ENCODE results near the gene WDFY4. TPM values are rescaled to one million over a fixed set of nuclear protein-coding genes. Genes with fewer than 3 reads are reported as not detected.

The WDFY4 gene
- total RNA-seq, 4 donors from 2014 or later = 0.60 to 20.6 (median 5.1) TPM

DNA sequence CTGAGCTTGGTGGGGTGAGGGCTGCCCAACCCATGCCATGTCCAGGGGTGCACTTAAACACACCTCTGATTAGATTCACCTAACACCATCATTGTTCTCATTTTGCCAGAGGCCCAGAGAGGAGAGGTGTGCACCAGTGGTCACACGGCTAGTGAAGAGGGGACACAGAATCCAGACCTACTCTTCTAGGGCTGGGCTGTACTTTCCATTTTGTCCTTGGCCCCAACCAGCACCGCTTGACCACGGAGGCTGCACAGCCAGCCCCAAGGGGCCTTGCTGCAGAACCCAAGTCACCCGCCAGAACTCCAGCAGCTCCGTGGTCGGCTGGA lies 246 bp upstream of the WDFY4 start:
- in situ Hi-C loops (cut with MboI; ENCODE audit: low pct_ligation_motif_present in 1 of 4, low pct_unique_long_range_greater_than_20kb in 1 of 4, low sequenced_read_pairs in 3 of 4) = no loop called here
- Histone ChIP-seq H3K4me1 (no peaks in the 10 kb centered on the region), H3K4me3 (no peak overlapping the region), H3K36me3 (no peaks in the 10 kb centered on the region), H3K27ac (peak overlapping the region in 1 of 4 donors; percentile 68), H3K9me3 (no peaks in the 10 kb centered on the region), H3K27me3 (no peaks in the 10 kb centered on the region)
- no peak for DNase-seq
- intact Hi-C loops (cut with DNase I; ENCODE audit: low total_unique reads) = no loop called here
- WGBS, 2 donors (ENCODE audit: low coverage in 1 of 2) = 73% methylated on average over 6 of the region's 6 CpGs; no CpG with 5 or more reads in 1 of the 2 donors
- TF ChIP-seq POLR2AphosphoS5 (IDR thresholded peaks at IDR 0.05) (no peak), CTCF (IDR thresholded peaks at IDR 0.05) (no peak), POLR2A (IDR thresholded peaks at IDR 0.05) (no peak), EP300 (IDR thresholded peaks at IDR 0.05; ENCODE audit: low read depth) (no peak)

DNA sequence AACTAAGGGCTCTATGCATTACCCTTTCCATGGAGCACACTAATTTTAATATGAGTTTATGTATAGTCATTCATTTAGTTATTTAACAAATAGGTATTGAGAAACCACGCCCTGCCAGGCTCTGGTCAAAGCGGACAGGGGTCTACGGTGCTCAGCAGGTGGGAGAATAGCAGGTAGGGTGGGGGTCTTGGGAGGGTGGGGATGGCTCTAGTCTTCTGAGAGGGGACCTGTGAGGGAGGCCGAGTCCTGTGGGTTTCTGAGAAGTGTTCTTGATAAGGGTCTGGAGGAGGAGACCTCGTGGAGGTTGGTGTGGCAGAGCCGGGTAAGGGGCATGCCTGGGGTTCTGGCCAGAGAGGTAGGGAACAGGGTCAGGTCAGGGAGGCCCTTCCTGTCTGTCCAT lies 1.1 kb downstream of the WDFY4 start:
- no peaks in the 10 kb centered on the region for H3K4me1 ChIP-seq

GRCh38 chr10:48690791-48691660 lies 6.4 kb downstream of the WDFY4 start:
- intact Hi-C loops (cut with DNase I; ENCODE audit: low total_unique reads) = no loop called here
- no peaks in the 10 kb centered on the region for H3K36me3 ChIP-seq
- no peaks in the 10 kb centered on the region for H3K4me1 ChIP-seq
- no peaks in the 10 kb centered on the region for H3K27me3 ChIP-seq
- no peak overlapping the region for H3K4me3 ChIP-seq
- TF ChIP-seq POLR2AphosphoS5 (IDR thresholded peaks at IDR 0.05) = no peak
- TF ChIP-seq EP300 (IDR thresholded peaks at IDR 0.05; ENCODE audit: low read depth) = no peak
- 82% methylated on average over 12 of the region's 12 CpGs; no CpG with 5 or more reads in 1 of the 2 donors for WGBS, 2 donors (ENCODE audit: low coverage in 1 of 2)
- in situ Hi-C loops (cut with MboI; ENCODE audit: low pct_ligation_motif_present in 1 of 4, low pct_unique_long_range_greater_than_20kb in 1 of 4, low sequenced_read_pairs in 3 of 4) = no loop called here
- H3K9me3 ChIP-seq = no peaks in the 10 kb centered on the region
- H3K27ac ChIP-seq = no peak overlapping the region
- DNase-seq = no peak

More for the DNA sequence above, 1.1 kb downstream of the WDFY4 start:
- 40 to 78% methylated on average over 1 to 6 of the region's 6 CpGs for WGBS, 2 donors (ENCODE audit: low coverage in 1 of 2)
- H3K4me3 ChIP-seq = no peak overlapping the region
- TF ChIP-seq EP300 (IDR thresholded peaks at IDR 0.05; ENCODE audit: low read depth) = no peak
- in situ Hi-C loops (cut with MboI; ENCODE audit: low pct_ligation_motif_present in 1 of 4, low pct_unique_long_range_greater_than_20kb in 1 of 4, low sequenced_read_pairs in 3 of 4) = no loop called here
- no peaks in the 10 kb centered on the region for H3K36me3 ChIP-seq
- no peaks in the 10 kb centered on the region for H3K9me3 ChIP-seq
- H3K27ac ChIP-seq = peak overlapping the region in 3 of 4 donors; percentile 50 to 68 (median 63)
- DNase-seq = no peak
- H3K27me3 ChIP-seq = no peaks in the 10 kb centered on the region
- intact Hi-C loops (cut with DNase I; ENCODE audit: low total_unique reads) = no loop called here

DNA sequence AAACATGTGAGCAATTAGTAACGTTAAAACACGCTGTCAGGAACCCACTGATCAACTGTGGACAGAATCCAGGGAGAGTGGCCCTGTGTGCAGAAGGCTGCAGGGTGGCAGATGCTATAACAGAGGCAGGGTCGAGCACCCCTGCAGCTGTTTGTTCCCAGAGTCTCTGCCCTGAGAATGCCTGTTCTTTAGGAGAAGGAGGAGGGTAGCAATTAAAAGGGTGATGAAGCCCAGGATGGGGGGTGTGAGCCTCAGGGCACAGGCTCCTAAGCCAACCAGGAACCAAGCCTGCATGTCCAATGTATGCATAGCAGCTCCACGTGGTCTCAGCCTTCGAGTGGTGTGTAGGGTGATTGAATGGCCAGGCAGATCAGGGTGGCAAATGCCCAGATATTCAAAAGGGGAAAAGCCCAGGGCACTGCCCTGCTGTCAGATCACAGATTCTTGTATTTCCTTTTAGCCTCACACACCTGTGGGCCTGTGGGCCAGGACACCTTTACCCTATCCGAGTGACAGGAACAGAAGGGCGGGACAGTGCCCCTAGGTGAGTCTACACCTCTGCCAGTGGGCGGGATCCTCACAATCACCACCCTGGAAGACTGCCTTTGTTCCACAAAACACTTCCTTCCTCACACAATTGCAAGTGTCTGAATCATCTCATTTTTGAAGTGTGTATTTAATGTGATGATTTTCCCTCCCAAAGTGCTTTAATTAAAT lies 7.3 kb downstream of the WDFY4 start:
- WGBS, 2 donors (ENCODE audit: low coverage in 1 of 2) = 55% methylated on average over 8 of the region's 8 CpGs; no CpG with 5 or more reads in 1 of the 2 donors
- intact Hi-C loops (cut with DNase I; ENCODE audit: low total_unique reads) = no loop called here
- H3K4me1 ChIP-seq = no peaks in the 10 kb centered on the region
- TF ChIP-seq POLR2A (IDR thresholded peaks at IDR 0.05) = no peak
- TF ChIP-seq EP300 (IDR thresholded peaks at IDR 0.05; ENCODE audit: low read depth) = no peak
- no peak for TF ChIP-seq CTCF (IDR thresholded peaks at IDR 0.05)
- no peak for TF ChIP-seq POLR2AphosphoS5 (IDR thresholded peaks at IDR 0.05)
- no peaks in the 10 kb centered on the region for H3K36me3 ChIP-seq
- H3K27ac ChIP-seq = no peak overlapping the region
- no peak overlapping the region for H3K4me3 ChIP-seq
- no peaks in the 10 kb centered on the region for H3K27me3 ChIP-seq
- H3K9me3 ChIP-seq = no peaks in the 10 kb centered on the region
- no peak for DNase-seq
- in situ Hi-C loops (cut with MboI; ENCODE audit: low pct_ligation_motif_present in 1 of 4, low pct_unique_long_range_greater_than_20kb in 1 of 4, low sequenced_read_pairs in 3 of 4) = no loop called here

DNA sequence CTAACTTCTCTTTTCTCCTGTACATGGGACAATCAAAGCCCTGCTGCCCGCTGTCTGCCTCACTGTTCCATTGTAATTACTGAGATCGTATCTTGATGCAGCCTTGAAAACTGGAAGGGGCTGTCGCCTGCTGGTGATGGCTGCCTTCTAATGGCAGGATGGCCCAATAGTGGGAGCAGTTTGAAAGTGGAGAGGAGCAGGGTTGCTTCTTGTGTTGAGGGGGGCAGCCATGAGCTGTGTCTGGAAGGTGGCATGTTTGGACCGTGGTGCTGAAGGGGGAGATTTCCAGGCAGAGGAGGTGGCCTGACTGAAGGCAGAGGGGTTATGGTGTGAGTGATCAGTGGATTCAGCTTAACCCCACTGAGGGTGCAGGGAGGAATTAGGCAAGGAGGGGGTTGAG lies 8.1 kb downstream of the WDFY4 start:
- WGBS, 2 donors (ENCODE audit: low coverage in 1 of 2) = 96% methylated on average over 4 of the region's 4 CpGs; no CpG with 5 or more reads in 1 of the 2 donors
- Histone ChIP-seq H3K27me3 (no peaks in the 10 kb centered on the region), H3K36me3 (no peaks in the 10 kb centered on the region), H3K4me1 (no peaks in the 10 kb centered on the region), H3K9me3 (no peaks in the 10 kb centered on the region), H3K4me3 (no peak overlapping the region), H3K27ac (no peak overlapping the region)
- DNase-seq = no peak
- TF ChIP-seq EP300 (IDR thresholded peaks at IDR 0.05; ENCODE audit: low read depth) = no peak
- intact Hi-C loops (cut with DNase I; ENCODE audit: low total_unique reads) (no loop called here), in situ Hi-C loops (cut with MboI; ENCODE audit: low pct_ligation_motif_present in 1 of 4, low pct_unique_long_range_greater_than_20kb in 1 of 4, low sequenced_read_pairs in 3 of 4) (no loop called here)
